ENCODE results near the gene KIF12. TPM values are rescaled to one million over a fixed set of nuclear protein-coding genes. Genes with fewer than 3 reads are reported as not detected.

KIF12 gene
- total and polyA plus RNA-seq, 12 donors = 0.10 to 0.56 (median 0.30) TPM; not detected in 6

GRCh38 chr9:114057161-114057885 is 41.8 kb downstream of the KIF12 start:
- Histone ChIP-seq H3K4me3 (no peak overlapping the region), H3K9me3 (replicated peaks in 1 of 3) (no peaks in the 10 kb centered on the region), H3K27me3 (no peaks in the 10 kb centered on the region), H3K4me1 (replicated peaks in 1 of 2) (peaks cover 0 to 14% of the 10 kb centered on the region in 2 donors), H3K36me3 (replicated peaks in 1 of 2) (no peaks in the 10 kb centered on the region), H3K27ac (no peak overlapping the region)
- WGBS, 4 donors = 79 to 86% (median 81%) methylated on average over 3 to 7 of the region's 7 CpGs
- TF ChIP-seq POLR2A (IDR thresholded peaks at IDR 0.05) (no peak), CTCF (IDR thresholded peaks at IDR 0.05) (no peak)
- intact Hi-C loops (cut with DNase I) = no loop called here
- DNase-seq = peak in 1 of 7 donors; percentile 6

GRCh38 chr9:114056527-114056926 is 42.6 kb downstream of the KIF12 start:
- H3K36me3 ChIP-seq (replicated peaks in 1 of 2) = no peaks in the 10 kb centered on the region
- H3K4me1 ChIP-seq (replicated peaks in 1 of 2) = peaks cover 0 to 14% of the 10 kb centered on the region in 2 donors
- intact Hi-C loops (cut with DNase I) = no loop called here
- no peak overlapping the region for H3K4me3 ChIP-seq
- H3K9me3 ChIP-seq (replicated peaks in 1 of 3) = no peaks in the 10 kb centered on the region
- H3K27me3 ChIP-seq = no peaks in the 10 kb centered on the region
- TF ChIP-seq POLR2A (IDR thresholded peaks at IDR 0.05) (no peak), CTCF (IDR thresholded peaks at IDR 0.05) (no peak)
- DNase-seq = no peak
- no peak overlapping the region for H3K27ac ChIP-seq
- 89 to 97% (median 93%) methylated on average over 3 to 5 of the region's 5 CpGs for WGBS, 4 donors

- H3K27ac ChIP-seq = no peak overlapping the region
- no peak for TF ChIP-seq POLR2A (IDR thresholded peaks at IDR 0.05)
- TF ChIP-seq CTCF (IDR thresholded peaks at IDR 0.05) = no peak
- DNase-seq = no peak
- no peaks in the 10 kb centered on the region for H3K27me3 ChIP-seq
- 91 to 96% (median 94%) methylated on average over 7 of the region's 7 CpGs for WGBS, 4 donors
- no peak overlapping the region for H3K4me3 ChIP-seq
- intact Hi-C loops (cut with DNase I) = no loop called here
- H3K36me3 ChIP-seq (replicated peaks in 1 of 2) = no peaks in the 10 kb centered on the region
- no peaks in the 10 kb centered on the region for H3K9me3 ChIP-seq (replicated peaks in 1 of 3)
- H3K4me1 ChIP-seq (replicated peaks in 1 of 2) = peaks cover 0 to 14% of the 10 kb centered on the region in 2 donors
Measured at GRCh38 chr9:114055894-114056293, 43.2 kb downstream of the KIF12 start.

GRCh38 chr9:114055061-114055460 is 44.0 kb downstream of the KIF12 start:
- H3K4me1 ChIP-seq (replicated peaks in 1 of 2) = peaks cover 0 to 12% of the 10 kb centered on the region in 2 donors
- H3K9me3 ChIP-seq (replicated peaks in 1 of 3) = no peaks in the 10 kb centered on the region
- TF ChIP-seq POLR2A (IDR thresholded peaks at IDR 0.05) (no peak), CTCF (IDR thresholded peaks at IDR 0.05) (no peak)
- no peak overlapping the region for H3K4me3 ChIP-seq
- H3K27ac ChIP-seq = no peak overlapping the region
- H3K36me3 ChIP-seq (replicated peaks in 1 of 2) = peaks cover 0 to 7% of the 10 kb centered on the region in 2 donors
- intact Hi-C loops (cut with DNase I) = no loop called here
- 92 to 96% (median 95%) methylated on average over 6 to 18 of the region's 18 CpGs for WGBS, 4 donors
- H3K27me3 ChIP-seq = no peaks in the 10 kb centered on the region
- DNase-seq = peak in 1 of 7 donors; percentile 39
